Effector memory CD8-positive, alpha-beta T cell (primary cell): ENCODE results near the gene MRO.
"Not testable (repeated sequence)": the region's sequence is repeated elsewhere in the genome, so short reads cannot be mapped to it uniquely, and the experiment has no call there.

Experiments used
- ATAC-seq: fragments of 150-1000 bp; cut with Tn5 transposase; replicated peaks from 2 replicates; pipeline ENCODE4 v1.10.0; 2021; ENCODE audit warnings: mild to moderate bottlenecking, moderate library complexity
- DNase-seq, 3 experiments: peaks; one replicate each; pipeline ENCODE4 v3.0.0; 2021
- H3K27ac Mint-ChIP-seq, 2 donors: one replicate each; pipeline ENCODE4 v1.8.0; 2022; ENCODE audit warnings: mild to moderate bottlenecking in 2 of 2, mixed read lengths in 2 of 2, moderate library complexity in 2 of 2
- H3K27me3 Mint-ChIP-seq, 2 donors: one replicate each; pipeline ENCODE4 v1.8.0; 2022; ENCODE audit warnings: mixed read lengths in 2 of 2
- H3K36me3 Mint-ChIP-seq: one replicate; pipeline ENCODE4 v1.8.0; 2022; ENCODE audit warnings: mild to moderate bottlenecking, moderate library complexity, mixed read lengths; ENCODE audit not compliant: insufficient read depth
- H3K4me1 Mint-ChIP-seq, 2 donors: one replicate each; pipeline ENCODE4 v1.8.0; 2022; ENCODE audit warnings: low read depth in 2 of 2, mixed read lengths in 2 of 2
- H3K4me3 Mint-ChIP-seq, 2 donors: one replicate each; pipeline ENCODE4 v1.8.0; 2022; ENCODE audit warnings: mild to moderate bottlenecking in 2 of 2, mixed read lengths in 2 of 2, moderate library complexity in 2 of 2
- H3K9me3 Mint-ChIP-seq, 2 donors: one replicate each; pipeline ENCODE4 v1.8.0; 2022; ENCODE audit warnings: mixed read lengths in 2 of 2

MRO gene

GRCh38 chr18:50848991-50849390, 29.2 kb upstream of the MRO start:
- ATAC-seq (no peak), DNase-seq (no peak)
- H3K27me3 Mint-ChIP-seq: peaks cover 10 to 17% of the 10 kb centered on the region in 2 donors
- H3K9me3 Mint-ChIP-seq: no peaks in the 10 kb centered on the region
- no peak overlapping the region for H3K4me3 Mint-ChIP-seq
- H3K4me1 Mint-ChIP-seq: no peaks in the 10 kb centered on the region
- H3K27ac Mint-ChIP-seq: no peak overlapping the region
- no peaks in the 10 kb centered on the region for H3K36me3 Mint-ChIP-seq

GRCh38 chr18:50848061-50848551, 28.3 kb upstream of the MRO start:
- no peaks in the 10 kb centered on the region for H3K9me3 Mint-ChIP-seq
- no peak overlapping the region for H3K27ac Mint-ChIP-seq
- ATAC-seq (no peak), DNase-seq (no peak)
- no peaks in the 10 kb centered on the region for H3K36me3 Mint-ChIP-seq
- no peaks in the 10 kb centered on the region for H3K4me1 Mint-ChIP-seq
- H3K4me3 Mint-ChIP-seq: no peak overlapping the region
- peaks cover 8 to 15% of the 10 kb centered on the region in 2 donors for H3K27me3 Mint-ChIP-seq

- Mint-ChIP-seq H3K27me3 (peaks cover 0 to 7% of the 10 kb centered on the region in 2 donors), H3K9me3 (no peaks in the 10 kb centered on the region), H3K36me3 (no peaks in the 10 kb centered on the region), H3K27ac (no peak overlapping the region), H3K4me1 (no peaks in the 10 kb centered on the region), H3K4me3 (no peak overlapping the region)
- ATAC-seq (no peak), DNase-seq (no peak)
Measured at GRCh38 chr18:50847192-50847591, 27.4 kb upstream of the MRO start.

GRCh38 chr18:50844960-50845359, 25.1 kb upstream of the MRO start:
- Mint-ChIP-seq H3K36me3 (no peaks in the 10 kb centered on the region), H3K9me3 (no peaks in the 10 kb centered on the region), H3K27ac (no peak overlapping the region), H3K27me3 (peaks cover 6 to 20% of the 10 kb centered on the region in 2 donors), H3K4me3 (no peak overlapping the region), H3K4me1 (no peaks in the 10 kb centered on the region)
- ATAC-seq (no peak), DNase-seq (no peak)

GRCh38 chr18:50844554-50844953, 24.7 kb upstream of the MRO start:
- peaks cover 10 to 24% of the 10 kb centered on the region in 2 donors for H3K27me3 Mint-ChIP-seq

GRCh38 chr18:50842846-50843245, 23.0 kb upstream of the MRO start:
- no peak overlapping the region for H3K4me3 Mint-ChIP-seq
- ATAC-seq (no peak), DNase-seq (no peak)
- no peaks in the 10 kb centered on the region for H3K9me3 Mint-ChIP-seq
- no peak overlapping the region for H3K27ac Mint-ChIP-seq
- H3K4me1 Mint-ChIP-seq: no peaks in the 10 kb centered on the region
- no peaks in the 10 kb centered on the region for H3K36me3 Mint-ChIP-seq
- H3K27me3 Mint-ChIP-seq: peaks cover 16 to 32% of the 10 kb centered on the region in 2 donors

More at GRCh38 chr18:50844554-50844953, 24.7 kb upstream of the MRO start:
- H3K9me3 Mint-ChIP-seq: no peaks in the 10 kb centered on the region
- DNase-seq: no peak
- H3K27ac Mint-ChIP-seq: no peak overlapping the region
- ATAC-seq: no peak
- H3K36me3 Mint-ChIP-seq: no peaks in the 10 kb centered on the region
- no peak overlapping the region for H3K4me3 Mint-ChIP-seq
- no peaks in the 10 kb centered on the region for H3K4me1 Mint-ChIP-seq

- ATAC-seq (no peak), DNase-seq (no peak)
- peaks cover 27 to 31% of the 10 kb centered on the region in 2 donors for H3K27me3 Mint-ChIP-seq
- no peak overlapping the region for H3K27ac Mint-ChIP-seq
- no peaks in the 10 kb centered on the region for H3K4me1 Mint-ChIP-seq
- H3K9me3 Mint-ChIP-seq: no peaks in the 10 kb centered on the region
- no peaks in the 10 kb centered on the region for H3K36me3 Mint-ChIP-seq
- no peak overlapping the region for H3K4me3 Mint-ChIP-seq
Measured at GRCh38 chr18:50839996-50840395, 20.2 kb upstream of the MRO start.

- H3K4me1 Mint-ChIP-seq: no peaks in the 10 kb centered on the region
- ATAC-seq: no peak
- H3K27ac Mint-ChIP-seq: no peak overlapping the region
- H3K27me3 Mint-ChIP-seq: peaks cover 27 to 32% of the 10 kb centered on the region in 2 donors
- H3K9me3 Mint-ChIP-seq: no peaks in the 10 kb centered on the region
- no peak overlapping the region for H3K4me3 Mint-ChIP-seq
- no peak for DNase-seq
- H3K36me3 Mint-ChIP-seq: no peaks in the 10 kb centered on the region
Measured at GRCh38 chr18:50839341-50839740, 19.5 kb upstream of the MRO start.

GRCh38 chr18:50836521-50836957, 16.7 kb upstream of the MRO start:
- Mint-ChIP-seq H3K9me3 (no peaks in the 10 kb centered on the region), H3K27ac (no peak overlapping the region), H3K27me3 (peaks cover 20 to 32% of the 10 kb centered on the region in 2 donors), H3K4me3 (no peak overlapping the region), H3K36me3 (no peaks in the 10 kb centered on the region), H3K4me1 (peaks cover 0 to 2% of the 10 kb centered on the region in 2 donors)
- ATAC-seq (no peak), DNase-seq (no peak)

GRCh38 chr18:50833496-50833895, 13.7 kb upstream of the MRO start:
- peaks cover 6 to 20% of the 10 kb centered on the region in 2 donors for H3K27me3 Mint-ChIP-seq
- H3K4me3 Mint-ChIP-seq, H3K9me3 Mint-ChIP-seq, H3K4me1 Mint-ChIP-seq, H3K27ac Mint-ChIP-seq, H3K36me3 Mint-ChIP-seq, DNase-seq, ATAC-seq: not testable (repeated sequence)

GRCh38 chr18:50832754-50833153, 12.9 kb upstream of the MRO start:
- ATAC-seq: no peak
- no peak for DNase-seq
- Mint-ChIP-seq H3K36me3 (peaks cover 3% of the 10 kb centered on the region), H3K27ac (no peak overlapping the region), H3K27me3 (peaks cover 0 to 15% of the 10 kb centered on the region in 2 donors), H3K4me1 (peaks cover 0 to 2% of the 10 kb centered on the region in 2 donors), H3K4me3 (no peak overlapping the region), H3K9me3 (no peaks in the 10 kb centered on the region)

- Mint-ChIP-seq H3K4me1 (peaks cover 0 to 2% of the 10 kb centered on the region in 2 donors), H3K9me3 (no peaks in the 10 kb centered on the region), H3K27ac (no peak overlapping the region), H3K36me3 (peaks cover 3% of the 10 kb centered on the region), H3K4me3 (no peak overlapping the region), H3K27me3 (peaks cover 0 to 6% of the 10 kb centered on the region in 2 donors)
- ATAC-seq (no peak), DNase-seq (no peak)
Measured at GRCh38 chr18:50830544-50830943, 10.7 kb upstream of the MRO start.

- no peak overlapping the region for H3K27ac Mint-ChIP-seq
- ATAC-seq: no peak
- peaks cover 0 to 2% of the 10 kb centered on the region in 2 donors for H3K4me1 Mint-ChIP-seq
- no peak for DNase-seq
- H3K9me3 Mint-ChIP-seq: no peaks in the 10 kb centered on the region
- no peak overlapping the region for H3K4me3 Mint-ChIP-seq
- no peaks in the 10 kb centered on the region for H3K27me3 Mint-ChIP-seq
- peaks cover 3% of the 10 kb centered on the region for H3K36me3 Mint-ChIP-seq
Measured at GRCh38 chr18:50829644-50830043, 9.8 kb upstream of the MRO start.

- no peaks in the 10 kb centered on the region for H3K4me1 Mint-ChIP-seq
Measured at GRCh38 chr18:50826027-50826426, 6.2 kb upstream of the MRO start.

GRCh38 chr18:50825621-50826020, 5.8 kb upstream of the MRO start:
- no peaks in the 10 kb centered on the region for H3K27me3 Mint-ChIP-seq
- peaks cover 1% of the 10 kb centered on the region for H3K36me3 Mint-ChIP-seq
- DNase-seq (no peak), ATAC-seq (no peak)
- H3K9me3 Mint-ChIP-seq: no peaks in the 10 kb centered on the region
- H3K27ac Mint-ChIP-seq: peak overlapping the region in 1 of 2 donors; percentile 38
- H3K4me1 Mint-ChIP-seq: no peaks in the 10 kb centered on the region
- H3K4me3 Mint-ChIP-seq: no peak overlapping the region

More at GRCh38 chr18:50826027-50826426, 6.2 kb upstream of the MRO start:
- Mint-ChIP-seq H3K9me3 (no peaks in the 10 kb centered on the region), H3K27me3 (no peaks in the 10 kb centered on the region), H3K36me3 (peaks cover 3% of the 10 kb centered on the region), H3K27ac (peak overlapping the region in 1 of 2 donors; percentile 38), H3K4me3 (no peak overlapping the region)
- DNase-seq (no peak), ATAC-seq (no peak)
